Left kidney (tissue), 2 donors: ENCODE results near the gene PROSER3. TPM values are rescaled to one million over a fixed set of nuclear protein-coding genes. Genes with fewer than 3 reads are reported as not detected.
"Not testable (repeated sequence)": the region's sequence is repeated elsewhere in the genome, so short reads cannot be mapped to it uniquely, and the experiment has no call there.

Source experiments
- DNase-seq: peaks from one replicate; pipeline ENCODE4 v3.0.0-alpha.2; 2013
- polyA plus RNA-seq: library from polyadenylated mRNA; unstranded; fragments of 120-200 nt; gene quantifications from one replicate; pipeline ENCODE4 v1.2.1, GENCODE V29; 2013; ENCODE audit not compliant: insufficient read length

PROSER3 gene
- polyA plus RNA-seq, 1 donor: 26.5 TPM

GRCh38 chr19:35789978-35790944 lies 32.3 kb downstream of the PROSER3 start:
- no peak for DNase-seq

- no peak for DNase-seq
Observed at GRCh38 chr19:35790981-35791813, 33.2 kb downstream of the PROSER3 start.

DNA sequence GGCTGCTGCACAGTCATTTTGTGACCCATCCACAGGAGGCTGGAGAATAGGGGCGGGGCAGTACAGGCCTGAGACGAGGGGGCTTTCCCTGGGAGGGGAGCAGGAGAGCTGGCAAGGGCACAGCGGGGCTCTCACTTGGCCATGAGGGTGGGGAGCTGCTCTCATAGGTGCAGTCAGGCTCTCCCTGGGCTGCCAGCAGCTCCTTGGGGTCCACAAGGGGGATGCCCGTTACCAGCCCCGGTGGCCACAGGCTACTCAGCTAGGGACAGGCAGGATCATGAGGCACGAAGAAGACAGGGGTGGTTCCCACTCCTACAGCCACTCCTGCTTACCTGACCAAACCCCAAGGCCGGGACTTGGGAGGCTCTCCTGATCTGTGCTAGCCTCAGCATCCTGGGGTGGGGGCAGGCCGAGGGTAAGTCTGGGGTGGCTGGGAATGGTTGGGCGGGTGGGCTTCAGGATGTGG lies 33.9 kb downstream of the PROSER3 start:
- DNase-seq: no peak

GRCh38 chr19:35792312-35792711 lies 34.3 kb downstream of the PROSER3 start:
- no peak for DNase-seq

GRCh38 chr19:35792888-35793287 lies 34.9 kb downstream of the PROSER3 start:
- no peak for DNase-seq

- no peak for DNase-seq
Observed at GRCh38 chr19:35793381-35794165, 35.6 kb downstream of the PROSER3 start.

DNA sequence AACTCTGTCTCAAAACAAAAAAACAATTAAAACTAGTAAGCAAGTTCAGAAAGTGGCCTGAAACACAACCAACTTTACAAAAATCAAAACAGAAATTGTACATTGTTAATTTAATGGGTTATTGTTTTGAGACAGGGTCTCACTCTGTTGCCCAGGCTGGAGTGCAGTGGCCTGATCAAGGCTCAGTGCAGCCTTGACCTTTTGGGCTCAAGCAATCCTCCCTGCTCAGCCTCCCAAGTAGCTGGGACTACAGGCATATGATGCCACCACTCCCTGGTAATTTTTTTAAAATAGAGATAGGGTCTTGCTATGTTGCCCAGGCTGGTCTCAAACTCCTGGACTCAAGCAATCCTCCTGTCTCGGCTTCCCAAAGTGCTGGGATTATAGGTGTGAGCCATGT lies 37.6 kb downstream of the PROSER3 start:
- not testable (repeated sequence) for DNase-seq

- no peak for DNase-seq
Observed at GRCh38 chr19:35796645-35797542, 38.9 kb downstream of the PROSER3 start.

DNA sequence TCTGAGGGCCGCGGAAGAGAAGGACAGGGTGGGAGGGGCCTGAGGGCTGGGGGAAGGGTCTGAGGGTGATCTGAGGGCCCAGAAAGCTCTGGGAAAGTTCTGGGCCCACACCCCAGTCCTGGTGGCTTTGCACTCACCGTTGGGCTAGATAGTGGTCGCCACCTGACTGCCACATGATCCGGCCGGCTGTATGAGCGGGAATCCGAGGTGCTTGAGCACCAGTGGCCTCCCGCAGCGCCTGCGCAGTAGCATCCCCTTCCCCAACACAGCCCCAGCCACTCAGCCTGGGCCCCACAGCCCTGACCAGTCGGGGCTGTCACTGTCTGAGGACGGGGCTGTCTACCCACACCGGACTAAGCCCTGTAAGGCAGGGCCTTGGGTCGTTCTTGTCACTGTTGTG lies 39.7 kb downstream of the PROSER3 start:
- DNase-seq: no peak

DNA sequence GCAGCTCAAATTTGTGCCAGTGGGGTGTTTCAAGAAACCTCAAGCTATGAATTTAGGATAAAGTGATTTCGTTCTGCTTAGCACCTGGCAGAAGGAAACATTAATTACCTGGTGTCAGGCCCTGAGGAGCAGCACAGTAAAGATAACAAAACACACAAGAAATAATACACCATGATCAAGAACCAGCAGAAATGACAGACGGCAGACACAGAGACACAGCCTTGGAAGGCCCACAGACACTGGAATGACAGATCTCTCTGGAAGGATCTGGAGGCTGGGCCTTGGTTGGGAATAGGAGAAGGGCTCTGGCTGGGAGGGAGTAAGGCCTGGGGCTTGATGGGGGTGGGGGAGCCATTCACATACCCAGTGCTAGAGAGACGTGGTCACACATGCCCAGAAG lies 43.9 kb downstream of the PROSER3 start:
- no peak for DNase-seq

- DNase-seq: no peak
Observed at GRCh38 chr19:35805526-35806102, 47.6 kb downstream of the PROSER3 start.

GRCh38 chr19:35806597-35806996 lies 48.6 kb downstream of the PROSER3 start:
- no peak for DNase-seq

- no peak for DNase-seq
Observed at GRCh38 chr19:35807633-35808032, 49.7 kb downstream of the PROSER3 start.

GRCh38 chr19:35811317-35812219 lies 53.6 kb downstream of the PROSER3 start:
- DNase-seq: no peak

DNA sequence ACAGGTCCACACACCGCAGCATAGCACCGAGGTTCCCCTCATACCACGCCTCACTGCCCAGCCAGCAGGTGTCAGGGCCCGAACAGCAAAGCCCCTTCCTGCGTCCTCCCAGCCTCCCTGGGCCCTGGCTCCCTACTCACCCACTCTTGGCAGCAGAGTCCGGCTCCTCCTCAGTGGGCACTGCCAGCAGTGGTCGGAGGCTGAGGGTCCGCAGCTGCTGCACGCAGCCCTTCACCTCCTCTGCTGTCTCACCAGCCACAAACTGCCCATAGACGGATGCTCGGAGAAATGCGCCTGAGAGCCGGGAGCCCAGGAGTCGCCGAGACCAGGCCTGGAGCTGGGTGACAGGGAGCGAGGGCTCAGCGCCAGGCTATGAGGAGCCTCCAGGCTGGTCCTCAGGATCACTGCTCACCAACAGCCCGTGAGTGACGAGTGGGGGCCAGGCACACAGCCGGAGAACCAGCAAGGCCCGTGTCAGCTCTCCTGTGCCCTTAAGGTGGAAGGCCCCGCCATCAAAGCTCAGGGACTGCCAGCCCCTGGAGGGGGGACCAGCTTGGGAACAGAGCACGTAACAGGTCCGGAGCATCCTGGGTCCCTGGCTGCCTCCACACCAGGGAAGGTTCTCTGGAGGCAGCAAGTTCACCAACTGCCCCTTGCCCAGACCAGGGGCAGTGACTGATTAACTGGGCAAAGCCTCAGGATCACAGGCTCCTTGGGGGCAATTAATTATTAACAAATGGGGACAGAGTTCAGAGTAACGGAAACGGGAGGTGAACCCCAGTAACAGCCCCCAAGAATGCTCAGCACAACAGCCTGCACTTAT lies 54.5 kb downstream of the PROSER3 start, which contains the start of gene PRODH2:
Gene PRODH2, minus strand, starts transcription at position 626 of the 823 bp plus-strand sequence. Its CDS starts 40 bp downstream, at position 586.
- no peak for DNase-seq

GRCh38 chr19:35813043-35813890 lies 55.3 kb downstream of the PROSER3 start:
- no peak for DNase-seq

DNA sequence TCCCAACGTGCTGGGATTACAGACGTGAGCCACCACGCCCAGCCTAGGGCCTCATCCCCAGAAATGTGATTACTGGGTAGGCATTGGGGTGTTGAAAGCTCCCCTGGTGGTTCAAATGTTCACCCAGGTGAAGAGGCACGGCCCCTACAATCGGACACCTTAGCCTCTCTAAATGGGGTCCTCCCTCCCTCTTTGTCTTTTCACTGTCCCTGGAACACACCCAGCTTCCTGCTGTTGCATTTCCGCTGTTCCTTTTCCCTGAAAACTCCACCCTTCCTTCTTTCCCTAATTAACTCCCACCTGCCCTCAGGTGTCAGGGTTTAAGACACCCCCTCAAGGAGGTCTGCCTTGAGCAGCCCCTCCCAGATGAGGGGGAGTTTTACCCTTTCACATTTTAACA lies 58.3 kb downstream of the PROSER3 start:
- DNase-seq: no peak
